IPS-11a (cell line): ENCODE measurements around the gene RUNX2.

Experiments used
- H3K4me3 ChIP-seq: one replicate; pipeline ENCODE4 v1.5.1; 2013; ENCODE audit warnings: low read depth, low read length, control low read depth

RUNX2 gene

DNA sequence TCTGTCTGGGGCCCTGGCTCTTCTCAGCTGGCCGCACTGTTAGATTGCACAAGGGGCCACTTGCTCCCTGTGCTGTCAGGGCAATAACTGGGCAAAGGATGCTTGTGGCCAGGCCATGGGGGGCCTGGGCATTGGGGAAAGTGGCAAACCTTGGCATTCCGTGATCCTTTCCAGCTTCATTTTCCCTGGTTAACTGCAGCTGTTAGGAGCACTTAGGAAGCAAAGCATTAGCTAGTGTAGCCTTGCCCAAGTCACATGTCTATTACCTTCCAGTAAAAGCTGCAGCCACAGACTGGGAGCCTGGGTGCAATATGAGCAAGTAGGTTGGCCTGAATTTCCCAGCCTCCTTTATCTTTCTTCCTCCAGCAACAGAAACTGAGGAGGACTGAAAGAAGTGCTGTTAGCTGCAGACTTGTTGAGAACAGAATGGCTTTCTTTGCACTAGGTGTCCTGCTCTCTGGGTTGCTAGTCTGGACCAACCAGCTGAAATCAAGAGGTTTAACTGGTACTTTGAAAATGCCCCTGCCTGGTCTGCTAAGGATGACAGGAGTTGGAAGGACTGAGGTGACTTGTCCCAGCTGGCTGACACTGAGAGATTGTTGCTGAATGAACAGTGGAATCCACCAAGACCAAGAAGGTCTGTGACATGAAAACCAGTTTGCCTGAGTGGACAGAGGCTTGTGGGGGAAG lies 361.9 kb downstream of the RUNX2 start:
- no peak overlapping the region for H3K4me3 ChIP-seq

GRCh38 chr6:45690846-45691245 lies 362.7 kb downstream of the RUNX2 start:
- H3K4me3 ChIP-seq, result no peak overlapping the region

DNA sequence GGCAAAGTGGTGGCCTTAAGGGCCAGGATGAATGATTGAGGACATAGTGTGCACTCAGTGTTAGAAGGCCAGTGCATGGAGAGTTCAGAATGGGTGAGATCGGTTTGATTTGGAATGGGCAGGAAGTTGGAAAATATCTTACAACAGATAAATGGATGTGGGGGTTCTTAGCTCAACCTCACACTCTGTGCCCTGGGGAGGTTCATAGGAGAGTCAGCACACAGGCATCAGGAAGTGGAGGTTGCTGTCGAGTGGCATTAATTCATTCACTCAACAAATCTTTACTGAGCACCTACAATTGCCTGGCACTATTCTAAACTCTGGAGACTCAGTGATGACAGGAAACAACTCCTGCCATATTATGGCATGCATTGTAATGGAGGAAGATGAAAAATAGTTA lies 363.3 kb downstream of the RUNX2 start:
- H3K4me3 ChIP-seq, result no peak overlapping the region

DNA sequence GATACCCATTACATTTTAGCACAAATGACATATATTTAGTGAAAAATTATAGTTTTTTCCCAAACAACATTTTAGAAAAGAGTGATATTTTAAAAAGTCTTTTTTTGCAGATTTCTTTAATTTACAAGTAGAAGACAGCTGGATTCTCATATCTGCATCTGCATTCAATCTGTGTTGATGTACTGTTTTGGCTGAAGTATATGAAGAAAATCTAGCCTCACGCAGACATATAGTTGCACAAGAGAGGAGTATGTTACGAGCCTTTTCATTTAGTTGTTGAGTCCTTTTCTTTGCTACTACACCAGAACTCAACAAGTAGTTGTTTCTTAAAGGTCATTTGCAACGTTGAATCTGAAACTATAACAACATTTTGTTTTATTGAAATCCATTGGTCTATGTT lies 363.9 kb downstream of the RUNX2 start:
- no peak overlapping the region for H3K4me3 ChIP-seq

DNA sequence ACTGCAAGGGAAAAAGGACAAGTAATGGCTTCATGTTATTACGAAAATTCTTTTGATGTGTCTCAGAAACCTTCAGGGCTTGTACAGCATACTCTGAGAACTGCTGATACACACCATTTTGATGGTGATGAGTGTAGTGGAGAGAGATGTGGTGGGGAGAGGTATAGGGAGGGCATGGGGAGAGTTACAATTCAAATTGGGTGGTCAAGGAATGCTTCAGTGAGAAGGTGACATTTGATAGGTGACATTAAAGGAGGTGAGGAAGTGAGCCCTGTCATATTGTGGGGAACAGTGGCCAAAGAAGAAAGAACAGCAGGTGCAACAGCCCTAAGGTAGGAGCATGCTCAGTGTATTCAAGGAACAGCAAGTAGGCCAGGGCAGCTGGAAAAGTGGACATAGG lies 368.6 kb downstream of the RUNX2 start:
- H3K4me3 ChIP-seq, result no peak overlapping the region

GRCh38 chr6:45697605-45698004 lies 369.5 kb downstream of the RUNX2 start:
- H3K4me3 ChIP-seq, result no peak overlapping the region

DNA sequence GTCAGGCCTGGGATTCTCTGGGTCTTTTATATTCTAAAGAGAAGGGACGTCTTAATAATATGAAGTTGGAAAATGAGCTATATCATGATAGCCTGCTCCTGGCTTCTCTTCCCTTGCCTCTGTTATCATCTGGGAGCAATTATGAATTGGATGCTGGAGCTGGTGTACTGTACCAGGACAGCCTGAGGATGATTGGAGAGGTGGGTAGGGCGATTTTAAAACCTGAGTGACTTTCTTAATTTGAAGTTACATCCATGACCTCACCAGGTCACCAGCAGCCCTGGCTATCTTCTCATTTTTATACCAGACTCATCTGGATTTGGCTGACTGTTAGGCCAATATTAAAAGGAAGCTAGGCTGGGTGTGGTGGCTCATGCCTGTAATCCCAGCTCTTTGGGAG lies 369.9 kb downstream of the RUNX2 start:
- no peak overlapping the region for H3K4me3 ChIP-seq

DNA sequence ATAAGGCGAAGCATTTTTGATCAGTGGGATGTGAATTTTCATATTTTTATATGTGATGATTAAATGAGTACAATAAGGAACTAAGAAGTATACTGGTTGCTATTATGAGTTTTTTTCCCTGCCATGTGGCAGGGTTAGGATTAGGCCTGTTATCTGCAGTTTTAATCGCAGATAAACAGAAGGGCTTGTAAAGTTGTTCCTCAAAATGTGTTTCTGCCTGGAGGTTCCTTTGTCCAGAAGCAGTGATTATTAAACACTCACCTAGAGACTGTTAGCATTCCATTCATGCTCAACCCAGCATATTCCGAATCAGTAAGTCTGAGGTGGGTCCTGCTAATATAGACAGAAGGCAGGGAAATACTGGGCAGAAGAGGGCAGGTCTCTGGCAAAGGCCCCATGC lies 371.5 kb downstream of the RUNX2 start:
- H3K4me3 ChIP-seq, result no peak overlapping the region

- H3K4me3 ChIP-seq, result no peak overlapping the region
Measured at GRCh38 chr6:45702849-45703739, 375.0 kb downstream of the RUNX2 start.

- H3K4me3 ChIP-seq, result no peak overlapping the region
Measured at GRCh38 chr6:45704056-45704800, 376.1 kb downstream of the RUNX2 start.

- H3K4me3 ChIP-seq, result no peak overlapping the region
Measured at GRCh38 chr6:45705137-45705855, 377.2 kb downstream of the RUNX2 start.

- no peak overlapping the region for H3K4me3 ChIP-seq
Measured at GRCh38 chr6:45706319-45706718, 378.2 kb downstream of the RUNX2 start.

- H3K4me3 ChIP-seq, result no peak overlapping the region
Measured at GRCh38 chr6:45707176-45707575, 379.0 kb downstream of the RUNX2 start.

DNA sequence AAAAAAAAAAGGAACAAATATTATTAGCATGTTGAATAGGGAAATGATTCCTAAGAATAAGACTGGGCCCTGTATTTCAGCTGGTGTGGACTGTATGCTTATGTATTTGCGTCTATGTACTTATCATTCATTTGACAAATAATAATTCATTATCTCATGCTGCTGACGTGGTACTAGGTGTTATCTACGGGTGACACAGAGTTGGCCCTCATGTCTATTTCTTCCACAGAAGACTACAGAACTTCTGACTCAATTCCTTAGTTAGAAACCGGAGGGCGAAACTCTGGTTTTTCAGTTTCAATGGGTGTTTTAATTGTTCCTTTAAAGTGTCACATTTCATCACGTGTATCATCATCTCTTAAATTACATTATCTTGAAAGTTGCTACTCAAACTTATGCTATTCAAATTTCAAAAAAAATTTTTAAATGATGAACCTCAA lies 381.7 kb downstream of the RUNX2 start:
- H3K4me3 ChIP-seq, result no peak overlapping the region

DNA sequence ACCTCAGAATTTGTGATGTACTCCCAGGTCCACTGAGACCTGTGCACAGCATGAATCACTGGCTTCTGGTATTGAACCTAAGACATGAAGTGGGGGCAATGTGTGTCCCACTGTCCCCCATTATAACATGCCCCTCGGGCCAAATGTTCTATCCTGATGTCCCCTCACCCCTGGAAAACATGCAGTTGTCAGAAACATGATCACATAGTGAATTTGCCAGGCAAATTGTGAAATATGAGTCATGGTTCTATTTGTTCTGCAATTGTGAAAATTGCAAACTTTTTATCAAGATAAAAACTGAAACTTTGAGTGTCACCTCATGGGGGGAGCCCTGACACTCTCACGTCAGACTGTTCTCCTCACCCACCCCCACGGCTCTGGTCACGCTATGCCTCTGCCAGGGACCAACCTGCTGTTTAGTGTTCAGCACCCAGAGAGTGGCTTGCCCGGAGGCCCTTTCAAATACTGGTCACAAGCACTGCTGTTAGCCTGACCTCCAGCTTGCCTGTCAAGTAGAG lies 382.2 kb downstream of the RUNX2 start:
- H3K4me3 ChIP-seq, result no peak overlapping the region

- H3K4me3 ChIP-seq, result no peak overlapping the region
Measured at GRCh38 chr6:45712076-45712475, 383.9 kb downstream of the RUNX2 start.

GRCh38 chr6:45712786-45713185 lies 384.7 kb downstream of the RUNX2 start:
- H3K4me3 ChIP-seq, result no peak overlapping the region
